Measurements from ENCODE around the gene ERMAP. TPM values are rescaled to one million over a fixed set of nuclear protein-coding genes. Genes with fewer than 3 reads are reported as not detected.

ERMAP gene
- total and polyA plus RNA-seq, 9 of the 15 experiments (the other 6 are each of a cell fraction or from before 2014, with no cell fraction given) = 8.0 to 31.4 (median 22.5) TPM

GRCh38 chr1:42824481-42825035 is 7.6 kb downstream of the ERMAP start (continued):
- TF ChIP-seq CBX8 (IDR thresholded peaks at IDR 0.05; ENCODE audit: borderline replicate concordance, extremely low read depth, low read depth, low read length, poor library complexity, severe bottlenecking) (no peak), PRDM10 (IDR thresholded peaks at IDR 0.05; ENCODE audit: partially characterized antibody) (peak; percentile 78), BCLAF1 (IDR thresholded peaks at IDR 0.05; ENCODE audit: borderline replicate concordance in 1 of 2, control insufficient read depth in 1 of 2, low read depth in 2 of 2, low read length in 1 of 2) (no peak), ZBTB7A (IDR thresholded peaks at IDR 0.05; ENCODE audit: borderline replicate concordance, control insufficient read depth, low read depth, low read length) (peak; percentile 68), ZNF79 (CRISPR knock-in tag; IDR thresholded peaks at IDR 0.05; ENCODE audit: low read depth) (no peak), SUPT5H (IDR thresholded peaks at IDR 0.05) (no peak), ZNF76 (CRISPR knock-in tag; IDR thresholded peaks at IDR 0.05; ENCODE audit: borderline replicate concordance) (no peak), CUX1 (CRISPR knock-in tag; IDR thresholded peaks at IDR 0.05) (0 out of 2 replicates have a peak, but pooled peaks have one; percentile 2), TCF7L2 (IDR thresholded peaks at IDR 0.05; ENCODE audit: low read depth, low read length) (no peak), ZBTB8A (IDR thresholded peaks at IDR 0.05; ENCODE audit: partially characterized antibody) (no peak), ZNF133 (CRISPR knock-in tag; IDR thresholded peaks at IDR 0.05) (no peak), GTF2F1 (IDR thresholded peaks at IDR 0.05; ENCODE audit: low read depth, low read length) (peak; percentile 41; the same call in 1 of the 2 replicates), POLR3G (IDR thresholded peaks at IDR 0.05; ENCODE audit: extremely low read depth, insufficient read length, insufficient replicate concordance) (no peak), POLR3A (IDR thresholded peaks at IDR 0.05; ENCODE audit: borderline replicate concordance, extremely low read depth, insufficient read depth, insufficient read length) (no peak)

Measured in K562 (cell line).